GM10847 (cell line): Measurements from ENCODE around the gene SMIM35.

ENCODE experiments used
- POLR2A ChIP-seq: IDR thresholded peaks from 2 replicates; pipeline ENCODE4 v1.6.1; 2011; ENCODE audit not compliant: insufficient read length; ENCODE audit errors: extremely low read depth

Gene SMIM35

GRCh38 chr11:117983163-117983475, 103.6 kb downstream of the SMIM35 start:
- no peak for TF ChIP-seq POLR2A

- TF ChIP-seq POLR2A = no peak
These were observed 106.0 kb downstream of the SMIM35 start for GRCh38 chr11:117980720-117981119.

- no peak for TF ChIP-seq POLR2A
These were observed 106.5 kb downstream of the SMIM35 start for GRCh38 chr11:117980280-117980679.

GRCh38 chr11:117979481-117980211, 107.1 kb downstream of the SMIM35 start:
- no peak for TF ChIP-seq POLR2A

- TF ChIP-seq POLR2A = no peak
These were observed 107.8 kb downstream of the SMIM35 start for GRCh38 chr11:117978991-117979390.

- TF ChIP-seq POLR2A = no peak
These were observed 109.7 kb downstream of the SMIM35 start for GRCh38 chr11:117977029-117977428.

- no peak for TF ChIP-seq POLR2A
These were observed 110.3 kb downstream of the SMIM35 start for GRCh38 chr11:117976445-117976844.

GRCh38 chr11:117973503-117973860, 113.3 kb downstream of the SMIM35 start:
- no peak for TF ChIP-seq POLR2A

- TF ChIP-seq POLR2A = no peak
These were observed 113.9 kb downstream of the SMIM35 start for GRCh38 chr11:117972629-117973502.

GRCh38 chr11:117972044-117972443, 114.7 kb downstream of the SMIM35 start:
- no peak for TF ChIP-seq POLR2A

GRCh38 chr11:117970400-117971024, 116.3 kb downstream of the SMIM35 start:
- no peak for TF ChIP-seq POLR2A

- no peak for TF ChIP-seq POLR2A
These were observed 117.4 kb downstream of the SMIM35 start for GRCh38 chr11:117969160-117969991.

GRCh38 chr11:117966908-117967307, 119.9 kb downstream of the SMIM35 start:
- no peak for TF ChIP-seq POLR2A

GRCh38 chr11:117962826-117963225, 123.9 kb downstream of the SMIM35 start:
- TF ChIP-seq POLR2A = no peak

- no peak for TF ChIP-seq POLR2A
These were observed 124.9 kb downstream of the SMIM35 start for GRCh38 chr11:117961896-117962295.
